Gastroesophageal sphincter (tissue), 4 donors: ENCODE measurements around the gene OSGEP. TPM values are rescaled to one million over a fixed set of nuclear protein-coding genes. Genes with fewer than 3 reads are reported as not detected.

Experiments used
- ATAC-seq: fragments of 150-250 bp; one replicate; pipeline ENCODE4 v1.9.1; 2016; ENCODE audit warnings: mild to moderate bottlenecking, moderate library complexity
- H3K27ac ChIP-seq, 4 donors: fragments of 200-600 bp; sonication (generic) in 3 of 4; 1 replicate in 3 of 4; 2 replicates in 1 of 4; pipeline ENCODE4 v1.5.1; 2016 to 2019
- H3K27me3 ChIP-seq: fragments of 200-600 bp; sonication (generic); one replicate; pipeline ENCODE4 v1.5.1; 2019
- H3K36me3 ChIP-seq, 2 donors: fragments of 200-600 bp; sonication (generic); one replicate each; pipeline ENCODE4 v1.5.1; 2019; ENCODE audit warnings: control low read depth in 1 of 2
- H3K4me1 ChIP-seq, 3 donors: fragments of 200-600 bp; sonication (generic); 1 replicate in 2 of 3; 2 replicates in 1 of 3; pipeline ENCODE4 v1.5.1; 2016 to 2019; ENCODE audit warnings: control low read depth in 2 of 3
- H3K4me3 ChIP-seq, 2 donors: fragments of 200-600 bp; sonication (generic); one replicate each; pipeline ENCODE4 v1.5.1; 2019; ENCODE audit warnings: mild to moderate bottlenecking in 1 of 2, moderate library complexity in 1 of 2
- H3K9me3 ChIP-seq, 3 donors: fragments of 200-600 bp; sonication (generic); one replicate each; pipeline ENCODE4 v1.5.1; 2017 to 2019; ENCODE audit warnings: control low read depth in 2 of 3
- EP300 ChIP-seq: sonication (generic); formaldehyde crosslinking; IDR thresholded peaks from one replicate; pipeline ENCODE4 v1.6.1; 2017; ENCODE audit warnings: antibody characterized with exemption, mild to moderate bottlenecking
- POLR2A ChIP-seq, 2 donors: fragments of 450-650 bp; IDR thresholded peaks; one replicate each; pipeline ENCODE4 v1.6.1; 2017; ENCODE audit warnings: antibody characterized with exemption in 2 of 2, mild to moderate bottlenecking in 2 of 2, moderate library complexity in 1 of 2
- POLR2AphosphoS5 ChIP-seq: sonication (generic); formaldehyde crosslinking; IDR thresholded peaks from one replicate; pipeline ENCODE4 v1.6.1; 2017; ENCODE audit warnings: antibody characterized with exemption
- WGBS, 2 donors: methylation state at CpG; one replicate each; pipeline ENCODE4 v1.1.5; 2018; ENCODE audit warnings: low coverage in 1 of 2; 5-methylcytosine and 5-hydroxymethylcytosine counted together
- total RNA-seq, 4 donors: library from RNA; depleted of rRNA; stranded (reverse); fragments of >200 nt; gene quantifications; one replicate each; pipeline ENCODE4 v1.1.0, GENCODE V29; 2016
- TF ChIP-seq, protein P1 (sequence below), 4 experiments: fragments of 200-600 bp in 2 of 4; fragments of 450-650 bp in 2 of 4; sonication (generic) in 1 of 4; IDR thresholded peaks; one replicate each; pipeline ENCODE4 v1.5.1; 2017 to 2019; ENCODE audit warnings: antibody characterized with exemption in 4 of 4, mild to moderate bottlenecking in 2 of 4, moderate library complexity in 2 of 4

The OSGEP gene
- total RNA-seq, 4 donors from 2014 or later: 28.2 to 44.4 (median 34.4) TPM

GRCh38 chr14:20499108-20499507, 44.5 kb upstream of the OSGEP start:
- ATAC-seq: no peak
- 55 to 62% methylated on average over 4 of the region's 4 CpGs for WGBS, 2 donors
- H3K4me3 ChIP-seq: no peak overlapping the region
- no peaks in the 10 kb centered on the region for H3K9me3 ChIP-seq
- no peaks in the 10 kb centered on the region for H3K4me1 ChIP-seq
- H3K27me3 ChIP-seq: no peaks in the 10 kb centered on the region
- H3K27ac ChIP-seq: no peak overlapping the region
- TF ChIP-seq, protein P1, sequence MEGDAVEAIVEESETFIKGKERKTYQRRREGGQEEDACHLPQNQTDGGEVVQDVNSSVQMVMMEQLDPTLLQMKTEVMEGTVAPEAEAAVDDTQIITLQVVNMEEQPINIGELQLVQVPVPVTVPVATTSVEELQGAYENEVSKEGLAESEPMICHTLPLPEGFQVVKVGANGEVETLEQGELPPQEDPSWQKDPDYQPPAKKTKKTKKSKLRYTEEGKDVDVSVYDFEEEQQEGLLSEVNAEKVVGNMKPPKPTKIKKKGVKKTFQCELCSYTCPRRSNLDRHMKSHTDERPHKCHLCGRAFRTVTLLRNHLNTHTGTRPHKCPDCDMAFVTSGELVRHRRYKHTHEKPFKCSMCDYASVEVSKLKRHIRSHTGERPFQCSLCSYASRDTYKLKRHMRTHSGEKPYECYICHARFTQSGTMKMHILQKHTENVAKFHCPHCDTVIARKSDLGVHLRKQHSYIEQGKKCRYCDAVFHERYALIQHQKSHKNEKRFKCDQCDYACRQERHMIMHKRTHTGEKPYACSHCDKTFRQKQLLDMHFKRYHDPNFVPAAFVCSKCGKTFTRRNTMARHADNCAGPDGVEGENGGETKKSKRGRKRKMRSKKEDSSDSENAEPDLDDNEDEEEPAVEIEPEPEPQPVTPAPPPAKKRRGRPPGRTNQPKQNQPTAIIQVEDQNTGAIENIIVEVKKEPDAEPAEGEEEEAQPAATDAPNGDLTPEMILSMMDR (IDR thresholded peaks at IDR 0.05): no peak
- TF ChIP-seq POLR2A (IDR thresholded peaks at IDR 0.05) (no peak), POLR2AphosphoS5 (no peak), EP300 (no peak)
- no peaks in the 10 kb centered on the region for H3K36me3 ChIP-seq

DNA sequence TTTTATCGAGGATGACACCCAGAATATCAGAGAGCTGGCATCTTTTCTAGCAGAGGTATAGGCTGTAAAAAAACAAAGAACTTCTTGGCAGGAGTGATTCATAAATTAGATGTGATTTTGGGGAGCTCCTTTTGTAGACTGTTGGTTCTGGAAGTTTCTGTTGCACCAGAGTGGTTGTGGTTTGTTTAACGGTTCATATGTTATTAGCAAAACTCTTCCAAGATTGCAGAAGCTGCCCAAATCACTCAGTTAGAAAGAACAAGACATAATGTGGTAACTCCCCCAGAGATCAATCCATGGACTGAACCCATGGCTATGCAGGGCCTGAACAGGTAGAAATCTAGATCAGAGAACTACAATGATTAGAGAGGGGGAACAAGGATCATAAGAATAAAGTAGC, 44.0 kb upstream of the OSGEP start:
- no peaks in the 10 kb centered on the region for H3K36me3 ChIP-seq
- H3K27me3 ChIP-seq: no peaks in the 10 kb centered on the region
- WGBS, 2 donors: 50 to 63% methylated on average over 1 to 2 of the region's 2 CpGs
- ATAC-seq: no peak
- no peak overlapping the region for H3K4me3 ChIP-seq
- no peak for TF ChIP-seq POLR2A (IDR thresholded peaks at IDR 0.05)
- TF ChIP-seq, protein P1 (IDR thresholded peaks at IDR 0.05): no peak
- TF ChIP-seq POLR2AphosphoS5: no peak
- TF ChIP-seq EP300: no peak
- H3K4me1 ChIP-seq: no peaks in the 10 kb centered on the region
- H3K27ac ChIP-seq: no peak overlapping the region
- no peaks in the 10 kb centered on the region for H3K9me3 ChIP-seq

DNA sequence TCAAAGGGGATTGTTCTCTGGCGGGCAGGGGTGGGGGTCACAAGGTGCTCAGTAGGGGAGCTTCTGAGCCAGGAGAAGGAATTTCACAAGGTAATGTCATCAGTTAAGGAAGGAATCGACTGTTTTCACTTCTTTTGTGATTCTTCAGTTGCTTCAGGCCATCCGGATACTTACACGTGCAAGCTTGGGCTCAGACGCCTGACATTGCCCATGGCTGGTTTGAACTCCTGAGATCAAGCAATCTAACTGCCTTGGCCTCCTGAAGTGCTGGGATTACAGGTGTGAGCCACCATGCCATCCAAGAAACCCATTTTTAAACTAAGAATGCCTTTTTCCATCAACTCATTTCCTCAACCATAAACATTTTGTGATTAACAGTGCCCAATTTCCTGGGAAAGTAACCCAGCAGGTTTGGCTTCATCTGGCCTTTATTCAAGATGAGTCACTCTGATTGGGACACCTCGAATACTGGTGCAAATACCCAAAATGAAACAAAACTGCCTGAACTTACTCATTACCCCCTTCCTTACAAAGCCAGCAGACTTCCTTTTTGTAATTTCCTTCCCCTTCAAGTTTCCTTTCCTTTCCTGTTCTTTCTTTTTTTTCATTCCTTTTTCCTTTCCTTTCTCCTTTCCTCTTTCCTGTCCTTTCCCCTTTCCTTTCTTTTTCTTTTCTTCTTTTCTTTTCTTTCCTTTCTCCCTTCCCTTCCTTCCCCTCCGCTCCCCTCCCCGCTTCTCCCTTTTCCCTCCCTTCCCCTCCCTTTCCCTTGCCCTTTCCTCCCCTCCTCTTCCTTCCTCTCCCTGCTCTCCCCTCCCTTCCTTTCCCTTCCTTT, 40.5 kb upstream of the OSGEP start:
- no peaks in the 10 kb centered on the region for H3K4me1 ChIP-seq
- ATAC-seq: no peak
- TF ChIP-seq POLR2A (IDR thresholded peaks at IDR 0.05): no peak
- no peak for TF ChIP-seq EP300
- TF ChIP-seq, protein P1 (IDR thresholded peaks at IDR 0.05): no peak
- TF ChIP-seq POLR2AphosphoS5: no peak
- no peaks in the 10 kb centered on the region for H3K9me3 ChIP-seq
- no peaks in the 10 kb centered on the region for H3K36me3 ChIP-seq
- no peak overlapping the region for H3K27ac ChIP-seq
- no peak overlapping the region for H3K4me3 ChIP-seq
- no peaks in the 10 kb centered on the region for H3K27me3 ChIP-seq
- 71 to 77% methylated on average over 5 to 7 of the region's 8 CpGs for WGBS, 2 donors

GRCh38 chr14:20493634-20494033, 39.0 kb upstream of the OSGEP start:
- Histone ChIP-seq H3K4me1 (no peaks in the 10 kb centered on the region), H3K27me3 (no peaks in the 10 kb centered on the region), H3K27ac (no peak overlapping the region), H3K36me3 (no peaks in the 10 kb centered on the region), H3K4me3 (no peak overlapping the region), H3K9me3 (no peaks in the 10 kb centered on the region)
- TF ChIP-seq, protein P1 (IDR thresholded peaks at IDR 0.05): no peak
- TF ChIP-seq EP300 (no peak), POLR2AphosphoS5 (no peak), POLR2A (IDR thresholded peaks at IDR 0.05) (no peak)
- peak; percentile 41 for ATAC-seq
- 33 to 88% methylated on average over 2 of the region's 2 CpGs for WGBS, 2 donors

GRCh38 chr14:20492486-20492885, 37.9 kb upstream of the OSGEP start:
- ATAC-seq: no peak
- H3K4me1 ChIP-seq: no peaks in the 10 kb centered on the region
- H3K27ac ChIP-seq: no peak overlapping the region
- 92 to 96% methylated on average over 3 to 4 of the region's 4 CpGs for WGBS, 2 donors
- TF ChIP-seq, protein P1 (IDR thresholded peaks at IDR 0.05): no peak
- TF ChIP-seq POLR2AphosphoS5 (no peak), POLR2A (IDR thresholded peaks at IDR 0.05) (no peak), EP300 (no peak)
- no peak overlapping the region for H3K4me3 ChIP-seq
- H3K9me3 ChIP-seq: no peaks in the 10 kb centered on the region
- H3K27me3 ChIP-seq: no peaks in the 10 kb centered on the region
- H3K36me3 ChIP-seq: no peaks in the 10 kb centered on the region
